PC-3 (cell line): ENCODE data around the gene MVK. TPM values are rescaled to one million over a fixed set of nuclear protein-coding genes. Genes with fewer than 3 reads are reported as not detected.

Experiments used
- ATAC-seq: fragments of 200-7000 bp; cut with Tn5 transposase; 2 replicates; pipeline ENCODE4 v1.9.1; 2020; ENCODE audit warnings: mild to moderate bottlenecking, moderate library complexity
- BruUV-seq: library from RNA; stranded (reverse); fragments of 400-500 nt; replicated peaks from 2 replicates; lab custom pipeline; 2021; lab: Mats Ljungman, UMichigan
- CTCF ChIA-PET: fragments of 300-600 bp; sonication (Branson Sonifier 250); formaldehyde crosslinking; loops from one replicate; lab custom pipeline; 2022; ENCODE audit warnings: antibody characterized with exemption; lab: Charles Lee
- POLR2A ChIA-PET: fragments of 300-600 bp; sonication (Branson Sonifier 250); formaldehyde crosslinking; loops from one replicate; lab custom pipeline; 2022; ENCODE audit warnings: antibody characterized with exemption; ENCODE audit not compliant: unreplicated experiment; lab: Charles Lee
- DNase-seq: peaks from one replicate; pipeline ENCODE4 v3.0.0-alpha.2; 2015
- H2AFZ ChIP-seq: fragments of 300-600 bp; sonication (generic); 2 replicates; pipeline ENCODE4 v1.6.0; 2016; ENCODE audit warnings: antibody characterized with exemption, low read length
- H3F3A ChIP-seq: fragments of 300-600 bp; sonication (generic); one replicate; pipeline ENCODE4 v1.6.0; 2017; ENCODE audit warnings: antibody characterized with exemption, low read length, control low read depth, mild to moderate bottlenecking; ENCODE audit not compliant: unreplicated experiment
- H3K27ac ChIP-seq: fragments of 300-600 bp; sonication (generic); 2 replicates; pipeline ENCODE4 v1.5.1; 2016; ENCODE audit warnings: mild to moderate bottlenecking, low read length
- H3K27me3 ChIP-seq: fragments of 300-600 bp; sonication (generic); 2 replicates; pipeline ENCODE4 v1.6.1; 2016; ENCODE audit warnings: low read length, mixed read lengths
- H3K36me3 ChIP-seq: fragments of 300-600 bp; sonication (generic); 2 replicates; pipeline ENCODE4 v1.6.1; 2016; ENCODE audit warnings: low read depth, mixed run types, low read length, mixed read lengths
- H3K4me1 ChIP-seq: fragments of 300-600 bp; sonication (generic); 2 replicates; pipeline ENCODE4 v1.5.1; 2016; ENCODE audit warnings: low read length; ENCODE audit not compliant: insufficient read depth
- H3K4me2 ChIP-seq: fragments of 300-600 bp; sonication (generic); 2 replicates; pipeline ENCODE4 v1.6.0; 2016; ENCODE audit warnings: low read length
- H3K4me3 ChIP-seq: fragments of 300-600 bp; sonication (generic); 2 replicates; pipeline ENCODE4 v1.5.1; 2016; ENCODE audit warnings: mild to moderate bottlenecking, low read length, mixed read lengths
- H3K79me2 ChIP-seq: fragments of 300-600 bp; sonication (generic); 2 replicates; pipeline ENCODE4 v1.6.1; 2017; ENCODE audit warnings: low read length, mixed read lengths
- H3K9ac ChIP-seq: fragments of 300-600 bp; sonication (generic); 2 replicates; pipeline ENCODE4 v1.6.0; 2016; ENCODE audit warnings: mild to moderate bottlenecking, low read length
- H3K9me2 ChIP-seq: fragments of 300-600 bp; sonication (generic); replicated peaks from 2 replicates; pipeline ENCODE4 v1.6.1; 2016; ENCODE audit warnings: mixed run types, low read length, mixed read lengths
- H3K9me3 ChIP-seq: fragments of 300-600 bp; sonication (generic); 2 replicates; pipeline ENCODE4 v1.6.1; 2016; ENCODE audit warnings: low read length, mixed read lengths
- H4K20me1 ChIP-seq: fragments of 300-600 bp; sonication (generic); 2 replicates; pipeline ENCODE4 v1.6.1; 2016; ENCODE audit warnings: low read length, mixed read lengths
- CTCF ChIP-seq: fragments of 300-600 bp; sonication (generic); conservative IDR thresholded peaks from 2 replicates; pipeline ENCODE4 v1.5.1; 2017; ENCODE audit warnings: antibody characterized with exemption, low read depth, mild to moderate bottlenecking, low read length
- EZH2 ChIP-seq: fragments of 300-600 bp; sonication (generic); IDR thresholded peaks from one replicate; pipeline ENCODE4 v1.6.1; 2017; ENCODE audit warnings: antibody characterized with exemption, mild to moderate bottlenecking, low read length; ENCODE audit not compliant: unreplicated experiment
- EZH2phosphoT487 ChIP-seq: fragments of 300-600 bp; sonication (generic); IDR thresholded peaks from 2 replicates; pipeline ENCODE4 v1.6.1; 2018; ENCODE audit warnings: mild to moderate bottlenecking, antibody characterized with exemption, low read length, borderline replicate concordance
- intact Hi-C: fragments of 100-400 bp; cut with micrococcal nuclease; formaldehyde crosslinking; loops from 2 replicates; pipeline ENCODE4 v1.9.0; 2023
- total RNA-seq: library from RNA; depleted of rRNA; stranded (reverse); fragments of >200 nt; gene quantifications from 2 replicates; pipeline ENCODE4 v1.2.3, GENCODE V29; 2014

MVK gene
- total RNA-seq, 1 experiment from 2014 or later = 47.8 TPM

- Histone ChIP-seq H3K9ac (no peak overlapping the region), H3K9me3 (no peaks in the 10 kb centered on the region), H3K4me1 (no peaks in the 10 kb centered on the region), H3K27me3 (no peaks in the 10 kb centered on the region), H3K9me2 (no peaks in the 10 kb centered on the region), H3K4me3 (no peak overlapping the region), H3F3A (no peaks in the 10 kb centered on the region), H3K79me2 (no peaks in the 10 kb centered on the region), H3K27ac (no peak overlapping the region), H3K4me2 (no peak overlapping the region), H4K20me1 (no peaks in the 10 kb centered on the region), H3K36me3 (no peaks in the 10 kb centered on the region; the same call in 1 of the 2 replicates), H2AFZ (no peak overlapping the region)
- CTCF ChIA-PET = no interaction called here
- DNase-seq (no peak), ATAC-seq (no peak)
- intact Hi-C loops = no loop called here
- TF ChIP-seq EZH2 (no peak), EZH2phosphoT487 (no peak), CTCF (no peak)
- POLR2A ChIA-PET = no interaction called here
- no TSS peak for BruUV-seq
Observed at GRCh38 chr12:109531411-109531810, 42.2 kb upstream of the MVK start.

- H3F3A ChIP-seq = no peaks in the 10 kb centered on the region
- H3K79me2 ChIP-seq = no peaks in the 10 kb centered on the region
- CTCF ChIA-PET = no interaction called here
- TF ChIP-seq EZH2phosphoT487 = no peak
- no peak for TF ChIP-seq EZH2
- TF ChIP-seq CTCF = no peak
- H3K4me2 ChIP-seq = no peak overlapping the region
- H3K9me2 ChIP-seq = no peaks in the 10 kb centered on the region
- BruUV-seq = no TSS peak
- POLR2A ChIA-PET = no interaction called here
- intact Hi-C loops = no loop called here
- ATAC-seq (no peak), DNase-seq (no peak)
- no peak overlapping the region for H3K9ac ChIP-seq
- no peaks in the 10 kb centered on the region; the same call in 1 of the 2 replicates for H3K36me3 ChIP-seq
- H3K9me3 ChIP-seq = no peaks in the 10 kb centered on the region
- H2AFZ ChIP-seq = no peak overlapping the region
- H3K4me3 ChIP-seq = no peak overlapping the region
- H3K27ac ChIP-seq = no peak overlapping the region
- no peaks in the 10 kb centered on the region for H3K27me3 ChIP-seq
- H3K4me1 ChIP-seq = no peaks in the 10 kb centered on the region
- H4K20me1 ChIP-seq = no peaks in the 10 kb centered on the region
Observed at GRCh38 chr12:109532721-109533486, 40.7 kb upstream of the MVK start.

GRCh38 chr12:109533487-109533740, 40.2 kb upstream of the MVK start:
- TF ChIP-seq EZH2phosphoT487 (no peak), CTCF (no peak), EZH2 (no peak)
- ATAC-seq (no peak), DNase-seq (no peak)
- intact Hi-C loops = no loop called here
- Histone ChIP-seq H3K4me1 (no peaks in the 10 kb centered on the region), H2AFZ (no peak overlapping the region), H3K9me2 (no peaks in the 10 kb centered on the region), H3K27me3 (no peaks in the 10 kb centered on the region), H3K36me3 (no peaks in the 10 kb centered on the region; the same call in 1 of the 2 replicates), H3K9ac (no peak overlapping the region), H3F3A (no peaks in the 10 kb centered on the region), H3K4me3 (no peak overlapping the region), H3K79me2 (no peaks in the 10 kb centered on the region), H3K4me2 (no peak overlapping the region), H3K9me3 (no peaks in the 10 kb centered on the region), H4K20me1 (no peaks in the 10 kb centered on the region), H3K27ac (no peak overlapping the region)
- ChIA-PET POLR2A (no interaction called here), CTCF (no interaction called here)
- no TSS peak for BruUV-seq
